Gastroesophageal sphincter (tissue), 4 donors: ENCODE results near the gene NOS1AP. TPM values are rescaled to one million over a fixed set of nuclear protein-coding genes. Genes with fewer than 3 reads are reported as not detected.
"Not testable (repeated sequence)": the region's sequence is repeated elsewhere in the genome, so short reads cannot be mapped to it uniquely, and the experiment has no call there.

ENCODE experiments used
- ATAC-seq: fragments of 150-250 bp; one replicate; pipeline ENCODE4 v1.9.1; 2016; ENCODE audit warnings: mild to moderate bottlenecking, moderate library complexity
- H3K27ac ChIP-seq, 4 donors: fragments of 200-600 bp; sonication (generic) in 3 of 4; 1 replicate in 3 of 4; 2 replicates in 1 of 4; pipeline ENCODE4 v1.5.1; 2016 to 2019
- H3K27me3 ChIP-seq: fragments of 200-600 bp; sonication (generic); one replicate; pipeline ENCODE4 v1.5.1; 2019
- H3K36me3 ChIP-seq, 2 donors: fragments of 200-600 bp; sonication (generic); one replicate each; pipeline ENCODE4 v1.5.1; 2019; ENCODE audit warnings: control low read depth in 1 of 2
- H3K4me1 ChIP-seq, 3 donors: fragments of 200-600 bp; sonication (generic); 1 replicate in 2 of 3; 2 replicates in 1 of 3; pipeline ENCODE4 v1.5.1; 2016 to 2019; ENCODE audit warnings: control low read depth in 2 of 3
- H3K4me3 ChIP-seq, 2 donors: fragments of 200-600 bp; sonication (generic); one replicate each; pipeline ENCODE4 v1.5.1; 2019; ENCODE audit warnings: mild to moderate bottlenecking in 1 of 2, moderate library complexity in 1 of 2
- H3K9me3 ChIP-seq, 3 donors: fragments of 200-600 bp; sonication (generic); one replicate each; pipeline ENCODE4 v1.5.1; 2017 to 2019; ENCODE audit warnings: control low read depth in 2 of 3
- EP300 ChIP-seq: sonication (generic); formaldehyde crosslinking; IDR thresholded peaks from one replicate; pipeline ENCODE4 v1.6.1; 2017; ENCODE audit warnings: antibody characterized with exemption, mild to moderate bottlenecking
- POLR2A ChIP-seq, 2 donors: fragments of 450-650 bp; IDR thresholded peaks; one replicate each; pipeline ENCODE4 v1.6.1; 2017; ENCODE audit warnings: antibody characterized with exemption in 2 of 2, mild to moderate bottlenecking in 2 of 2, moderate library complexity in 1 of 2
- POLR2AphosphoS5 ChIP-seq: sonication (generic); formaldehyde crosslinking; IDR thresholded peaks from one replicate; pipeline ENCODE4 v1.6.1; 2017; ENCODE audit warnings: antibody characterized with exemption
- WGBS, 2 donors: methylation state at CpG; one replicate each; pipeline ENCODE4 v1.1.5; 2018; ENCODE audit warnings: low coverage in 1 of 2; 5-methylcytosine and 5-hydroxymethylcytosine counted together
- total RNA-seq, 4 donors: library from RNA; depleted of rRNA; stranded (reverse); fragments of >200 nt; gene quantifications; one replicate each; pipeline ENCODE4 v1.1.0, GENCODE V29; 2016
- TF ChIP-seq, protein P1 (sequence below), 4 experiments: fragments of 200-600 bp in 2 of 4; fragments of 450-650 bp in 2 of 4; sonication (generic) in 1 of 4; IDR thresholded peaks; one replicate each; pipeline ENCODE4 v1.5.1; 2017 to 2019; ENCODE audit warnings: antibody characterized with exemption in 4 of 4, mild to moderate bottlenecking in 2 of 4, moderate library complexity in 2 of 4

Gene NOS1AP
- total RNA-seq, 4 donors from 2014 or later: 3.5 to 7.8 (median 4.1) TPM

DNA sequence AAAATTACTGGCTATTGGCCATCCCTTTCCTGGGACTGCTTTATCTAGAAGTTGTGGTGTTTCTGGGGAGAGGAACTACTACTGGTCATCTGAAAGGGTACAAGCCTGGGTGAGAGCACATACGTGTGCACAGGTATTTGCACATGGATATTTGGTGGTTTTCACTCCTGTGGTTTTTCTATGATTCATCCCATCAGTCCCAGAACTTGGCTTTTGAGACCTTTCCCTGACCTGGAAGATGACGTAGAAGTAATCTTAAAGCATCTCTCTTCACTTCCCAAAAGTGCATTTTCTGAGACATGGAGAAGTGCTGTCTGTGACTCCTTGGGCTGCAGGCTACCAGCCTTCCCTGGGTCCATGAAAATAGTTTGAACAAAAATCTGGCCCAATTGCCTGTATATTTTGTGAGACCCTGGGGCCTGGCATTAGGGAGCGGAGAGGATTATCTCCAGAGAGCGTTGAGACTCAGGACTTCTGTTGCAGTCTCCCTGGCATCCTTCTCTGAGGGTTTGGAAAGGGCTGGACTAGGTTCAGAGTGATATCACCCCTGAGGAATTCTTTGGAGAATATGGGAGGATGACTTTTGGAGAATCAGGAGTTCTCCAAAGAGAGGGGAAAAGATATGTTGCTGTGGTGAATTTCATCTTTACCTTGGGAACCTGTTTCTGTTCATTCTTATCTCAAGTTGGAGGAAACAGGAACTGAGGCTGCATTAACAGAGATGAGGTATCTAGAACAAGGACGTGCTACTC lies 130.8 kb downstream of the NOS1AP start:
- Histone ChIP-seq H3K27ac (no peak overlapping the region), H3K4me1 (peaks cover 0 to 5% (median 0%) of the 10 kb centered on the region in 3 donors), H3K27me3 (no peaks in the 10 kb centered on the region), H3K36me3 (no peaks in the 10 kb centered on the region), H3K9me3 (no peaks in the 10 kb centered on the region), H3K4me3 (no peak overlapping the region)
- TF ChIP-seq POLR2A (IDR thresholded peaks at IDR 0.05) (no peak), EP300 (no peak), POLR2AphosphoS5 (no peak)
- TF ChIP-seq, protein P1, sequence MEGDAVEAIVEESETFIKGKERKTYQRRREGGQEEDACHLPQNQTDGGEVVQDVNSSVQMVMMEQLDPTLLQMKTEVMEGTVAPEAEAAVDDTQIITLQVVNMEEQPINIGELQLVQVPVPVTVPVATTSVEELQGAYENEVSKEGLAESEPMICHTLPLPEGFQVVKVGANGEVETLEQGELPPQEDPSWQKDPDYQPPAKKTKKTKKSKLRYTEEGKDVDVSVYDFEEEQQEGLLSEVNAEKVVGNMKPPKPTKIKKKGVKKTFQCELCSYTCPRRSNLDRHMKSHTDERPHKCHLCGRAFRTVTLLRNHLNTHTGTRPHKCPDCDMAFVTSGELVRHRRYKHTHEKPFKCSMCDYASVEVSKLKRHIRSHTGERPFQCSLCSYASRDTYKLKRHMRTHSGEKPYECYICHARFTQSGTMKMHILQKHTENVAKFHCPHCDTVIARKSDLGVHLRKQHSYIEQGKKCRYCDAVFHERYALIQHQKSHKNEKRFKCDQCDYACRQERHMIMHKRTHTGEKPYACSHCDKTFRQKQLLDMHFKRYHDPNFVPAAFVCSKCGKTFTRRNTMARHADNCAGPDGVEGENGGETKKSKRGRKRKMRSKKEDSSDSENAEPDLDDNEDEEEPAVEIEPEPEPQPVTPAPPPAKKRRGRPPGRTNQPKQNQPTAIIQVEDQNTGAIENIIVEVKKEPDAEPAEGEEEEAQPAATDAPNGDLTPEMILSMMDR (IDR thresholded peaks at IDR 0.05): no peak
- WGBS, 2 donors: 57 to 73% methylated on average over 3 to 4 of the region's 5 CpGs
- ATAC-seq: no peak

- not testable (repeated sequence) for H3K4me3 ChIP-seq, H3K4me1 ChIP-seq, H3K36me3 ChIP-seq, H3K27me3 ChIP-seq, H3K9me3 ChIP-seq, H3K27ac ChIP-seq, ATAC-seq
Measured at GRCh38 chr1:162201062-162201461, 131.6 kb downstream of the NOS1AP start.

DNA sequence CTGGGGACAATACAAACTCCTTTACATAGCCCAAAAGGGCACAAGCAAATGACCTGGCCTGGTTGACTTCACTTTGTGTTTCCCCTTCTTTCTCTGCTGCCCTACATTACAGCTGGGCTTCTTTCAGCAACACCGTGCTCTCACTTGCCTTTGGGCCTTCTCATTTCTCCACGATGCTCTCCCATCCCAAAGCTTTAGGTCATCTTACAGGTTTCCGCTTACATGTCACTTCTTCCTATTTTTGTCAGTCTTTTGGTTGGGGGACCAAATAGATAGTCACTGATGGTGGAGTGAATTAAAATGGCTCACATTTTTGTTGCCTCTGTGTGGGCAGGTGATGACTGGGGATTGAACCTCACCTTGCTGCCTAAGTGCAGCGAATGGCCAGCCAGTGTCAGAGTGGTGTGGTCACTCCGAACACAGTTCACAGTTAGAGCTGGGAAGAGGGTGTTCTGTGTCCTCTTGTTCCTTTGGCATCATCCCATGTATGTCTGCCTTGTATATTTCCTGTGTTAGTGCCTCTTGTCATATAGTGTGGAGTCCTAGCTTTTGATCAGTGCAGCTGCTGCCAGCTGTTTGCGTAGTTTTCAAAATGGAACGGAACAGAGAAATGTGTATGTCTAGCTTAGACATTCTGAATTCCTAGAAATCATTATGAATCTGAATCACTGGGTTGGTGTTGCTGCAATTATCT lies 134.8 kb downstream of the NOS1AP start:
- Histone ChIP-seq H3K4me3 (no peak overlapping the region), H3K9me3 (no peaks in the 10 kb centered on the region), H3K36me3 (no peaks in the 10 kb centered on the region), H3K27ac (no peak overlapping the region), H3K27me3 (no peaks in the 10 kb centered on the region), H3K4me1 (peaks cover 3 to 37% (median 4%) of the 10 kb centered on the region in 3 donors)
- no peak for ATAC-seq
- no peak for TF ChIP-seq EP300
- TF ChIP-seq POLR2AphosphoS5: no peak
- no peak for TF ChIP-seq POLR2A (IDR thresholded peaks at IDR 0.05)
- TF ChIP-seq, protein P1 (IDR thresholded peaks at IDR 0.05): no peak
- 54 to 57% methylated on average over 5 to 6 of the region's 7 CpGs for WGBS, 2 donors

GRCh38 chr1:162204823-162205155 lies 135.3 kb downstream of the NOS1AP start:
- peaks cover 3 to 42% (median 4%) of the 10 kb centered on the region in 3 donors for H3K4me1 ChIP-seq
- no peak overlapping the region for H3K27ac ChIP-seq
- ATAC-seq: no peak
- H3K9me3 ChIP-seq: no peaks in the 10 kb centered on the region
- no peaks in the 10 kb centered on the region for H3K27me3 ChIP-seq
- 71 to 100% methylated on average over 1 of the region's 1 CpG for WGBS, 2 donors
- H3K4me3 ChIP-seq: no peak overlapping the region
- TF ChIP-seq POLR2A (IDR thresholded peaks at IDR 0.05): no peak
- TF ChIP-seq, protein P1 (IDR thresholded peaks at IDR 0.05): no peak
- TF ChIP-seq POLR2AphosphoS5: no peak
- TF ChIP-seq EP300: no peak
- H3K36me3 ChIP-seq: no peaks in the 10 kb centered on the region

DNA sequence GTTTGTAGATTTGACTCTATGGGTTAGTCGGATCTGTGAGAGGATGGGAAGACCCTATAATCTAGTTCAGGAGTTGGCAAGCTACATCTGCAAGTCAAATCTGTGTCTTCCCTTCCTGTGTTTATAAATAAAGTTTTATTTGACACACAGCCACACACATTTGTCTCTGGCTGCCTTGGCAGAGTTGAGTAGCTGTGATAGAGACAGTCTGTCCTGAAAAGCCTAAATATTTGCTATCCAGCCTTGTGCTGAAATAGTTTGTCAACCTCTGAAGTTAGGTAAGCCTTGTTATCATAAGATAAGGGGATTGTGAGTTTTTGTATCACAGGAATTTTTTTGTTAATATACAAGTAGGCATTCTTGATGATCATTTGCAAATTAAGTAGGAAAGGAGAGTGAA lies 136.8 kb downstream of the NOS1AP start:
- Histone ChIP-seq H3K4me1 (peaks cover 3 to 55% (median 4%) of the 10 kb centered on the region in 3 donors), H3K36me3 (no peaks in the 10 kb centered on the region), H3K27me3 (no peaks in the 10 kb centered on the region), H3K27ac (peak overlapping the region in 3 of 4 donors; percentile 47 to 77 (median 74)), H3K9me3 (no peaks in the 10 kb centered on the region), H3K4me3 (no peak overlapping the region)
- 75 to 100% methylated on average over 1 of the region's 1 CpG for WGBS, 2 donors
- ATAC-seq: no peak
- TF ChIP-seq POLR2AphosphoS5: no peak
- TF ChIP-seq, protein P1 (IDR thresholded peaks at IDR 0.05): no peak
- TF ChIP-seq POLR2A (IDR thresholded peaks at IDR 0.05): no peak
- no peak for TF ChIP-seq EP300
